Stimulated activated CD4-positive, alpha-beta T cell treated with anti-CD3 and anti-CD28 coated beads, Interleukin-12 subunit alpha, Interleukin-12 subunit beta, amount 100 ng/mL, for 4 hours (primary cell): Measurements from ENCODE around the gene ICAM4.
"Not testable (repeated sequence)": the region's sequence is repeated elsewhere in the genome, so short reads cannot be mapped to it uniquely, and the experiment has no call there.

Experiments
- DNase-seq: peaks from one replicate; pipeline ENCODE4 v3.0.0-alpha.2; 2020

Gene ICAM4

DNA sequence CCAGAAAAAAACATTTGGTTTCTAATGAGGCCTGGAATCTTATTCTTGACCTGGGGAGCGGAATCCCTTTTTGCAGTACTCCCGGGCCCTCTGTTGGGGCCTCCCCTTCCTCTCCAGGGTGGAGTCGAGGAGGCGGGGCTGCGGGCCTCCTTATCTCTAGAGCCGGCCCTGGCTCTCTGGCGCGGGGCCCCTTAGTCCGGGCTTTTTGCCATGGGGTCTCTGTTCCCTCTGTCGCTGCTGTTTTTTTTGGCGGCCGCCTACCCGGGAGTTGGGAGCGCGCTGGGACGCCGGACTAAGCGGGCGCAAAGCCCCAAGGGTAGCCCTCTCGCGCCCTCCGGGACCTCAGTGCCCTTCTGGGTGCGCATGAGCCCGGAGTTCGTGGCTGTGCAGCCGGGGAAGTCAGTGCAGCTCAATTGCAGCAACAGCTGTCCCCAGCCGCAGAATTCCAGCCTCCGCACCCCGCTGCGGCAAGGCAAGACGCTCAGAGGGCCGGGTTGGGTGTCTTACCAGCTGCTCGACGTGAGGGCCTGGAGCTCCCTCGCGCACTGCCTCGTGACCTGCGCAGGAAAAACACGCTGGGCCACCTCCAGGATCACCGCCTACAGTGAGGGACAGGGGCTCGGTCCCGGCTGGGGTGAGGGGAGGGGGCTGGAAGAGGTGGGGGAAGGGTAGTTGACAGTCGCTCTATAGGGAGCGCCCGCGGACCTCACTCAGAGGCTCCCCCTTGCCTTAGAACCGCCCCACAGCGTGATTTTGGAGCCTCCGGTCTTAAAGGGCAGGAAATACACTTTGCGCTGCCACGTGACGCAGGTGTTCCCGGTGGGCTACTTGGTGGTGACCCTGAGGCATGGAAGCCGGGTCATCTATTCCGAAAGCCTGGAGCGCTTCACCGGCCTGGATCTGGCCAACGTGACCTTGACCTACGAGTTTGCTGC, at the start of gene ICAM4:
ICAM4 (plus strand) TSS at position 153 of the 935 bp plus-strand sequence; CDS start at position 211, 58 bp downstream.
- DNase-seq: peak; percentile 40

- no peak for DNase-seq
Observed at GRCh38 chr19:10237702-10238101, 49.1 kb upstream of the ICAM4 start.

- DNase-seq: no peak
Observed at GRCh38 chr19:10238172-10238783, 48.5 kb upstream of the ICAM4 start.

DNA sequence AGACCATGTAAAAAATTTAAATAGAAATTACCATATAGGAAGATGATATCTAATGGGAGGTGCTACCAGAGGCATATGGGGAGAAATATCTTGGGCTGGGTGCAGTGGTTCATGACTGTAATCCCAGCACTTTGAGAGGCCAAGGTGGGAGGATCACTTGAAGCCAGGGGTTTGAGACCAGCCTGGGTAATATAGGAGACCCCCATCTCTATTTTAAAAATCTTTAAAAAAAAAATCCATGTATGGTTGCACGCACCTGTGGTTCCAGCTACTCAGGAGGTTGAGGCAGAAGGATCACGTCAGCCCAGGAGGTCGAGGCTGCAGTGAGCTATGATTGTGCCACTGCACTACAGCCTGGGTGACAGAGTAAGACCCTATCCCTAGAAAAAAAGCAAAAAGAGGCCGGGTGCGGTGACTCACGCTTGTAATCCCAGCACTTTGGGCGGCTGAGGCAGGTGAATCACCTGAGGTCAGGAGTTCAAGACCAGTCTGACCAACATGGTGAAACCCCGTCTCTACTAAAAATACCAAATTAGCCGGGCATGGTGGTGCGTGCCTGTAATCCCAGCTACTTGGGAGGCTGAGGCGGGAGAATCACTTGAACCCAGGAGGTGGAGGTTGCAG, 44.8 kb upstream of the ICAM4 start:
- DNase-seq: not testable (repeated sequence)

DNA sequence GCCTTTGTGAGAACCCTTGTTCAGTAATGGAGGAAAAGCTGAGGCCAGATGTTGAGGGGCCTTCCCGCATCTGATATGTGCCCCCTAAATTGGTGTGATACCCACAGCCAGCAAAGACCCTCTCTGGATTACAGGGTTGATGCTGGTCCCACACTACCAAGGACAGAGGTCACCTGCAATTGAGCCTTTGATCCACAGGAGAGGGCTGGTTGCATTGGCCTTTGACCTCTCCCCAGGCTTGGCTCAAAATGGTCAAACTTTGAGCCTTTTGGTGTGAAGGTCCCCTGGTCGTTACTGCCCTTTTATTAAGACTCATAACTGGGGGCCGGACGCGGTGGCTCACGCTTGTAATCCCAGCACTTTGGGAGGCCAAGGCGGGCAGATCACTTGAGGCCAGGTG, 43.1 kb upstream of the ICAM4 start:
- no peak for DNase-seq

GRCh38 chr19:10245189-10245939, 41.4 kb upstream of the ICAM4 start:
- no peak for DNase-seq

DNA sequence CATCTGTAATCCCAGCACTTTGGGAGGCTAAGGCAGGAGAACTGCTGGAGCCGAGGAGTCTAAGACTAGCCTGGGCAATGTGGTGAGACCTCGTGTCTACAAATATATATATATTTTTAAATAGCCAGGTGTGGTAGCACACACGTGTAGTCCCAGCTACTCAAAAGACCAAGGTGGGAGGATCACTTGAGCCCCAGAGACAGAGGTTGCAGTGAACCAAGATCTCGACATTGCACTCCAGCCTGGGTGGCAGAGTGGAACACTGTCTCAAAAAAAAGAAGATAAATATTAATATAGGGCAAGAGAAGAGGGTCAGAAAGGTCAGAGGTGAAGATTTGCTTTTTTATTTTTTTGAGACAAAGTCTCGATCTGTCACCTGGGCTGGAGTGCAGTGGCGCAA, 40.2 kb upstream of the ICAM4 start:
- DNase-seq: no peak

GRCh38 chr19:10251792-10252694, 34.7 kb upstream of the ICAM4 start, which contains the start of gene MRPL4:
TSS of gene MRPL4 (plus strand) at chr19:10252214. CDS start at chr19:10252254, 40 bp downstream.
- DNase-seq: peak; percentile 91

DNA sequence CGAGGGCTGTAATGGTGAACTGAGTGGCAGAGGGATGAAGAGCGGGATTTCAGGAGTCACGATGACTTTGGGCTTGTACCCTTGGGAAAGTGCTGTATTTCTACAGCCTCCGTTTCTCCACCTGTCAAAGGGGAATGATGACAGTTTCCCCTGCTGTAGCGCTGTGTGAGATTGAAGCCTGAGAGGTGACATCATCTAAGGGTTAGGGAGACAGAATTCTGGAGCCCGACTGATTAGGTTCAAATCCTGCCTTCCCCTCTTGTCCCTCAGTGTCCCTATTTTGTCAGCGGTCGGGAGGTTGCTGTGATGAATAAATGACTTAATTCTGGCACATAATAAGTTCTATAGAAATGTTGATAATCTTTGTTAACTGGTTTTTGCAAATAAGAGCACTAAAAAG, 34.0 kb upstream of the ICAM4 start:
- no peak for DNase-seq

- DNase-seq: no peak
Observed at GRCh38 chr19:10254244-10254643, 32.5 kb upstream of the ICAM4 start.

GRCh38 chr19:10255358-10255757, 31.4 kb upstream of the ICAM4 start:
- DNase-seq: no peak

DNA sequence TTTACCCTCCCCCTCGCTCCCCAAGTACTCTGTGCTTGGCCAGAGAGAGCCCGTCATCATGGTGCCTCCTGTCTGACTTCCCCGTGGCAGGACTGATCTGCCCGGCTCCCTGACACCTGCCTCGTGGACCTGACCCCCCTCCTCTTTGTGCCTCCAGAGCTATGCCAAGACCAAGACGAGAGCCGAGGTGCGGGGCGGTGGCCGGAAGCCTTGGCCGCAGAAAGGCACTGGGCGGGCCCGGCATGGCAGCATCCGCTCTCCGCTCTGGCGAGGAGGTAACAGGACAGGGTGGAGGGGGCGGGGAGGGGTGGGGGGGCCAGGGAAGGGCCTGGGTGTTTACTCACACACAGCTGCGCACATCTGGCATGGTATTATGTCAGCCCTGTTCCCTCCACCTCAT, 30.2 kb upstream of the ICAM4 start:
- DNase-seq: no peak

GRCh38 chr19:10256970-10257615, 29.7 kb upstream of the ICAM4 start:
- DNase-seq: no peak

DNA sequence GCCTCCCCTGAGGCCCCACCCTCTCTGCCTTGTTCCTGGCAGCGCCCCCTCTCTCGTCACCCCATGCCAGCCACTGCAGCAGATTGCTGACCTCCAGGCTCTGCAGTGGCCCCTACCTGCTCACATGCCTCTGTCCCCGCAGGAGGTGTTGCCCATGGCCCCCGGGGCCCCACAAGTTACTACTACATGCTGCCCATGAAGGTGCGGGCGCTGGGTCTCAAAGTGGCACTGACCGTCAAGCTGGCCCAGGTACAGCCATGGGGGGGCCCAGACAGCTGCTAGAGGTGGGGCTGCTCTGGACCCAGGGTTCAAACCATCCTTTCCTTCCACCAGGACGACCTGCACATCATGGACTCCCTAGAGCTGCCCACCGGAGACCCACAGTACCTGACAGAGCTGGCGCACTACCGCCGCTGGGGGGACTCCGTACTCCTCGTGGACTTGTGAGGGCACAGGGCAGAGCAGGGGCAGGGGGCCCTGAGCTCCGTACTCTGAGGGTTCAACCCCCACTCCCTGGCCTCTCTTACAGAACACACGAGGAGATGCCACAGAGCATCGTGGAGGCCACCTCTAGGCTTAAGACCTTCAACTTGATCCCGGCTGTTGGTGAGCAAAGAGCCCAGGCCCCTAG, 28.6 kb upstream of the ICAM4 start:
- DNase-seq: no peak

DNA sequence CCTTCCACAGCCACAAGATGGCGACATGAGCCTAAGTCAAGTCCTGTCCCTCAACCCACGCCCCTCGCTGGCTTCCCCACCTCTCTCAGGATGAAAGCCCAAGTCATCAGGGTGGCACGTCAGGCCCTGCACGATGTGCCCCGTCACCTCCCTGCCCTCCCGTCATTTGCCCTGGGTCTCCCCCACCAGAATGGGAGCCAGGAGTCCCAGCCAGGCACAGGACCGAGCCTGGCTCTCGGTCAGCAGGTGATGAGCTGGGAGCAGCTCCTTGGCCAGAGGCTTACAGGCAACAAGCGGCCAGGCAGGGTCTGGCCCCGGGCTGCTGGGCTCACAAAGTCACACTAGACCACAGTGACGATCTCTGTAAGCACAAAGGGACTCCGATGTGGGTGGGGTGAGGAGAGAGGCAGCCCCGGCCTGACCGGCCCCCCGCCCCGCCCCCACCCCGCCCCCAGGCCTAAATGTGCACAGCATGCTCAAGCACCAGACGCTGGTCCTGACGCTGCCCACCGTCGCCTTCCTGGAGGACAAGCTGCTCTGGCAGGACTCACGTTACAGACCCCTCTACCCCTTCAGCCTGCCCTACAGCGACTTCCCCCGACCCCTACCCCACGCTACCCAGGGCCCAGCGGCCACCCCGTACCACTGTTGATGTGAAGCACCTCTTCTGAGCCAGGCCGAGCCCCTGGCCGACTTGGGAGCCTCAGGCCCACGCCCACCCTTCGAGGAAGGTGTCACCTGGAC, 27.4 kb upstream of the ICAM4 start:
- DNase-seq: peak; percentile 90

DNA sequence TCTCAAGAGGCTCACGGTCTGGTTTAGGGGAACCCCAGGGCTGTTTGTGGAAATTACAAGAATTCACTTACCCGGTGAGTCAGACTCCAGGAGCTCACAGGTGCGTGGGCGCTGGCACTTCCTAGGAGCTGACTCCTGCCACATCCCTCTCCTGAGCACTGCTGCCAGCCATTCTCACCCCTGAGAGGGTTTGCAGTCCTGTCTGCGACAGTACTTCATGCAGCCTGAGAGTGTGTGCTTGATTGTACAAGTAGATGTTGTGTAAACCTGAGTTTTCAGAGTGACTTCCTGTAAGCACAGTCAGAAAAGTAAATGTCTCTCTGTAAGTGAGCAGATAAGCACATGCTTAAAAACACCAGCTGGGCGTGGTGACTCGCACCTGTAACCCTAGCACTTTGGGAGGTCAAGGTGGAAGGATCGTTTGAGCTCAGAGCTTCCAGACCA, 26.6 kb upstream of the ICAM4 start:
- peak; percentile 58 for DNase-seq

- no peak for DNase-seq
Observed at GRCh38 chr19:10262771-10263170, 24.0 kb upstream of the ICAM4 start.

- no peak for DNase-seq
Observed at GRCh38 chr19:10266706-10267105, 20.0 kb upstream of the ICAM4 start.

DNA sequence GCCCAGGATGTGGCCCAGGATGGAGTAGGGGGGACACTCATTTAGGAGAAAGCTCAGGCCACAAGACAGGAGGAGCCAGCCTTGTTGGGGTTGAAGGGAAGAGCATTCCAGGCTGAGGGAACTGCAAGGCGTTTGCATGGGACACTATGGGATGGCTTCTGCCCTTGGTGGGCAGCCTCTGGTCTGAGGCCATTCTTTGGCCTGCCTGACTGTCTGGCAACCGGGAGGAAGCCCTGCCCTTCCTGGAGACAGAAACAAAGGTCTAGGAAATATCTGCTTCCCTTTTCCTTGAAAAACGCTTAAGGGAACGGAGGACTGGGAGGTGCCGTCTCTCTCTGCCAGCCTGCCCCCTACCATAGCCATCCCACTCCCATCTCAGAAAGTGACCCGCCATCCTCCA, 18.7 kb upstream of the ICAM4 start:
- DNase-seq: no peak
